ENCODE results near the gene GRM8.

- TF ChIP-seq YY1 (IDR thresholded peaks at IDR 0.05; ENCODE audit: low read depth) (no peak), CEBPB (IDR thresholded peaks at IDR 0.05) (no peak), MAX (IDR thresholded peaks at IDR 0.05) (no peak), ZBTB7A (IDR thresholded peaks at IDR 0.05; ENCODE audit: low read depth) (no peak), RAD21 (IDR thresholded peaks at IDR 0.05; ENCODE audit: low read depth) (no peak), USF1 (IDR thresholded peaks at IDR 0.05) (no peak), TAF1 (IDR thresholded peaks at IDR 0.05; ENCODE audit: low read depth) (no peak)
Observed at GRCh38 chr7:126656165-126656564, 596.6 kb downstream of the GRM8 start.

Measured in Ishikawa (cell line).